IPS DF 4.7 (cell line): ENCODE measurements around the gene MYMX.

Experiments
- DNase-seq: peaks from one replicate; pipeline ENCODE4 v3.0.0-alpha.2; 2013; ENCODE audit warnings: low spot score; ENCODE audit errors: extremely low read depth

MYMX gene

DNA sequence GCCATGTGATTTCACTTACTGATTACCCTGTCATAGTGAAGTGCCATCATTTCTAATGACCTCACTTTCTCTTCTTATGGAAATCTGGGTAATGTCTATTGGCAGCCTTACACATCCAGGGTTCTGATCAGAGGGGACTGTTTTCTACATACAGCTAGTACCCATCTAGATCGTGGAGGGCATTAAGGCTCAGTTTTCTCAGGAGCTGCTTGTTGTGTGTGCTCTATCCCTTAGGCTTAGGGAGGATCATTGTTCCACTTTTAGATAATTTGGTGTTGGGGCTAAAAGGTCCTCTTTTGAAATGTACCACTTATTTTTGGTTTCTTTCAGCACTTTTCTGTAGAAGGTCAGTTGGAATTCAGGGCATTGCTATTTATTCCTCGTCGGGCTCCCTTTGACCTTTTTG, 34.0 kb downstream of the MYMX start:
- DNase-seq: no peak

DNA sequence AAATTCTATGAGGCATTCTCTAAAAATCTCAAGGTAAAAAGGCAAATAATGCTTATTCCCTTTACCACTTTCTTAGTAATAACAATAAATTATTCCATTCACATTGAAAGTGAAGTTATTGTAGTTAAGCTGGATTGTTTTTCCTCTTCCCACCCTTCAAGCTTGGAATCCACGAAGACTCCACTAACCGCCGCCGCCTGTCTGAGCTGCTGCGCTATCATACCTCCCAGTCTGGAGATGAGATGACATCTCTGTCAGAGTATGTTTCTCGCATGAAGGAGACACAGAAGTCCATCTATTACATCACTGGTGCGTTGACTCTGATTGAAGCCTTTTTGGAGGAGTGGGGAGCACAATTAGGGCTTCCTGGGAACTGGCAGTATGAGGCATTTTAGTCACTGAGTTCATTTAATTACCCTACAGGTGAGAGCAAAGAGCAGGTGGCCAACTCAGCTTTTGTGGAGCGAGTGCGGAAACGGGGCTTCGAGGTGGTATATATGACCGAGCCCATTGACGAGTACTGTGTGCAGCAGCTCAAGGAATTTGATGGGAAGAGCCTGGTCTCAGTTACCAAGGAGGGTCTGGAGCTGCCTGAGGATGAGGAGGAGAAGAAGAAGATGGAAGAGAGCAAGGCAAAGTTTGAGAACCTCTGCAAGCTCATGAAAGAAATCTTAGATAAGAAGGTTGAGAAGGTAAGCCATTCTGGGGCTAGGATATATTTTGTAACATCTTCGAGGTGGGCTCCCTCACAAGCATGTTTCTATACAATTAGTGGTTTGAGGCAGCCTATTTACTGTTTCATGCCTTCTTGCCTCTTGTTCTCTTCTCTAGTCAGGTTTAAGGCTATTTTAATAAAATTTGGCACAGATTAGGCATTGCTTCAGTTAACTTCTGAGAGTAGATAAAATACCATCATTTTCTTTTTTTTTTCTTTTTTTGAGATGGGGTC, 35.1 kb downstream of the MYMX start:
- DNase-seq: no peak

DNA sequence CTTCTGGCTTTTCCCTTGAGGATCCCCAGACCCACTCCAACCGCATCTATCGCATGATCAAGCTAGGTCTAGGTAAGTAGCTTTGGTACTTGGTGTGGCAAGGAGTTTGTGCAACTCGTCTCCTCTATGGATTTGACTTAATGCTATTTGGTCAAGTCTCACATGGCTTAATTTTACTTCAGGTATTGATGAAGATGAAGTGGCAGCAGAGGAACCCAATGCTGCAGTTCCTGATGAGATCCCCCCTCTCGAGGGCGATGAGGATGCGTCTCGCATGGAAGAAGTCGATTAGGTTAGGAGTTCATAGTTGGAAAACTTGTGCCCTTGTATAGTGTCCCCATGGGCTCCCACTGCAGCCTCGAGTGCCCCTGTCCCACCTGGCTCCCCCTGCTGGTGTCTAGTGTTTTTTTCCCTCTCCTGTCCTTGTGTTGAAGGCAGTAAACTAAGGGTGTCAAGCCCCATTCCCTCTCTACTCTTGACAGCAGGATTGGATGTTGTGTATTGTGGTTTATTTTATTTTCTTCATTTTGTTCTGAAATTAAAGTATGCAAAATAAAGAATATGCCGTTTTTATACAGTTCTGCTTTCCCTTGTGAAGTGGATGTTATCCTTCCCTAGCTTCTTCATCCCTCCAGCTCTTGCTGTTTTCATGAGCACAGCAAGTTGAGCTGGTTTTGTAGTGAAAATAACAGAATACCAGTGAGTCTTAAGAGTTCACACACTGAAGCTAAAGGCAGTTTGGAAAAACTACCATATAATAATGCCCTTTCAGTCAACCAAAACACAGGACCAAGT, 36.8 kb downstream of the MYMX start:
- DNase-seq: no peak

DNA sequence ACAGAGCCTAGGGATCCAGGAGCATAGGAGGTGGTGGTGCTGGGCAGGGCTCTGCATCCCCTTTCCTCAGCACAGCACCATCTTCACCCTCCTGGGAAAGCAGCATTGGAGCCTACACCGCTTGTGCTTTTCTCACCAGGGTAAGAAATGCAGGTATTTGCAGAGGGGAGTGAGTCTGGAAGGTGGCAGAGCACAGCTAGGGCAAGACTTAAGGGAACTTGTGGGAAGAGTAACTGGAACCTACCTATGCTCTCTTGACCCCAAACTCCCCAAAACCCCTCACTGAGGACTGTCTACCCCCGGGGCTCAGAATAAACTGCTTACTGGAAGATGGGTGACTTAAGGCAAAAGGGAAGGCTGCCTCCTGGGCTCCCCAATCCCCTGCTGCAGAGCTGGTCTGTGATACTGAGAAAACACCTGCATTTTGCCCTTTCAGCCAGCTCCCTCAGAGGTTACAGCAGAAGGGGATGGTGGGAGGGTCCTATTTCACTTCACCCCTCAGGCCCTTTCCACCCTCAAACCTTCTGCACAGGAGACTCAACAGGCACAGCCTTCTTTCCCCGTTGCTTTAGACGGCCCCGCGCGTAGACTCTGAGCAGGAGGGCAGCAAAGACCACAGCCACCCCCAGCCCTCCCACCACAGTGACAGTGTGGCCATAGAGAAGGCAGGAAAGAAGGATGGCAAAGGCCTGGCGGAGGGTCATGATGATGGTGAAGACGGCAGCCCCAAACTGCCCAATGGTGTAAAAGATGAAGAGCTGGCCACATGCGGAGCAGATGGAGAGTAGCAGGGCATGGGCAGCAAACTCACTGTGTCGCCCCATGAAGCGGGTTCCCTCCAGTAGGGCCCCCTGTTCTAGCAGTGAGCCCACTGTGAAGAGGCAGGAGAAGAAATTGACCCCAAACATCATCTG, 37.7 kb downstream of the MYMX start:
- DNase-seq: no peak

DNA sequence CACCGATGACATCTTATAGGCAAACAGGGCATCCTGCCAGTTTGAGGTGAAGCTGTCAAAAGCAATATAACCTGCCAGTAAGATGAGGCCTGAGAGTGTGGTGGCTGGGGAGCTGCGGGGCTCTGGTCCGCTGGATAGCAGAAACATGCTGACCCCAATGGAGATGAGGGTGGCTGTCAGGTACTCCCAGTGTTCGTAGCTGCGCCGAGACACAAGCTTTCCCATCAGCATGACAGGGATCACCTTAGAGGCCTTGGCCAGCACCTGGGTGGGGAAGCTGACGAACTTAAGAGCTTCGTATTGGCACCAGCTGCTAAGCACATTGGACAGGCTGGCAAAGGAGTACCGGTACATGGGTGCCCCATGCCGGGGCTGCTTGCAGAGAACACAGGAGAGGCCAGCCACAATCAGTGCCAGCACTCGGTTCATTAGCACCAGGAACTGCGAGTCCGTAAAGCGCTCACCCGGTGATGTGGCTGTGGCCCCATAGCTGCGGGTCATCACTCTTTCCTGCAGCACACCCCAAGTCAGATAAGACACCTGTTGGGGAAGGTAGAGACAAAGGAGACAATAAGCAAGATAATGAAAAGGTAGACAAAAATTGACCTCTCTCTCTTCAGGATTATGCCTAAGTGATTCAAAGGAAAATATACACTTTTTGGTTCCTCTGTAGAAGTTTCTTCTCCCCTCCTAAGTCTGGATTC, 38.5 kb downstream of the MYMX start:
- DNase-seq: no peak

DNA sequence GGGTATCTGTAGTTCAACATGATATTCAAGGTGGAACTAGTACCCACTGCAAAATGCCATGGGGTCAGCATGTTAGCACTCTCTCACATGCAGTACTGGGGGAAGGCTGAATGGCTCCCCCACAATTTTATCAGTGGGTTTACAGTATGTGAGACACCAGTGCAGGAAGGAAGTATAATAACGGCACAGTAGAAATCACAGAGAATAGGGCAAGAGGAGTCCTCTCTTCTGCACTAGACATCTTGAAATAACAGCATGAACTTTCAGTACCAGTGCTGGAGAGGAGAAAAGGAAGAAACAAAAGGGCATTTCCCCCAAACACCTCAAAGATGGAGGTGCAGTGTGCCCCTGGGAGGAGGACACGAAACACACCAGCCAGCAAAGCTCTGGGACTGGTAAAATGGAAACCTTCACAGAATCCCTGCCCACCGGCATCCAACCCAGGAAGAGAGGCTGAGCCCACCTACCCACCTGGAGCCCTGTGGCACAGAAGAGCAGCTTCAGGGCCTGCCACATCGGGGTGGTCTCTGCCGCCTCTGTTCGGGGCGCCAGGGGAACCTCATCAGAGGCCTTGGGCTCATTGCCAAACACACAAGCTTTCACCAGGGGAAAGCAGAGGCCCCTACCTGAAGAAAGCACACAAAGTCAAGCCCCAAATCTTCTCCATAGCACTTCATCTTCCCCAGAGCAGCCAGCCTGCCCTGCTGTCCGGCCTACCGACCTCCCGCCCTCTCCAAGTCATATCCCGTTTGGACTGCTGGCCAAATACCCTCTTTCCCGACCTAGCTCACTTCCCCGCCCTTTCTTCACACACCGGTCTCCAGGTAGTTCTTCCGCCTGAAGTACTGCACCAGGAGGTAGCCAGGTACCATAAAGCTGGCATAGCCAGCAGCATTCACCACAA, 39.4 kb downstream of the MYMX start:
- DNase-seq: no peak

DNA sequence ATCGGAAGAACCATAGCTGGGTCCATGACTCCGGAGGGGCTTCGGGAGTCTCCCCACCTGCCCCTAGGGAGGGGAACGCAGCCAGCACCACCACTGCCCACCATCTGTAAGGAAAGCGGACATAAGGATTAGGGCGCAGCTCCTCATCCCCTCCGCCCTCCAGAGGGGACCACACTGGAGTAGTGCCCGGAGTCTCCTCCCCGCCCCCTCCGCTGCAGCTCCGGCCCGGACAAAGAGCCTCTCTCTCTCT, 40.0 kb downstream of the MYMX start:
- DNase-seq: no peak

DNA sequence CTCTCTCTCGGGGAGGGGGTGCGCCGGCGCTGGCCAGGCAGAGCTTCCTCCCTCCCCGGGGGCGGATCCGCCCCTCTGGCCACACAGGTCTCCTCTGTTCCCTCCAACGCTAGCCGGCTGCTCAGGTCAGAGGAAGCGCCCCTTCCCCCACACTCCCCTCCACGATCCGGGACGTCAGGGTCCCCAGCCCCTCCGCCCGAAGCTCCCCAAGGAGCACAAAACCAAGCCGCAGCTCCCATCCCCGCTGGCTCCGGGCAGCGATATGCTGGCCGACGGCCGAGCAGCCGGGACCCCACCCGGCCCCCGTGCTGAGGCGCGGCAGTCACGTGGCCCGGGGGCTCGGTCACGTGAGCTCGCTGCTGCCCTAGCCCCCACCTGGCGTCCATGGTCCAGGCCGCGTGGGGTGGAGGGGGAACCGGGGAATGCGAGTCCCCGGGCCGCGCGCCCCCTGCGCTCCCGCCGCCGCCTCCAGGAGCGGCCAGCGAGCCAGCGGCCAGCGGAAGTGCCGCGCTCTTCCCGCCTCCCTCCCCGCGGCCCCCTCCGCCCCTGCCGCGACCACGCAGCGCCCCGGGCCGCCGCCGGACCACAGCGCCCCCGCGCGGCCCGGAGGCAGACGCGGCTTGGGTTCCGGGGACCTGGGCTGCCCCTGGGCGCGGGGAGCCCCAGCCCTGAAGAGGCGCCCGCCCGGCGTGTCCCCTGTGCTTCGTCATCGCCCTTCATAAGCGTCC, 40.5 kb downstream of the MYMX start, which contains the start of gene SLC35B2:
TSS of gene SLC35B2 (minus strand) at position 504 of the 728 bp plus-strand sequence. CDS start at position 386, 118 bp downstream.
- no peak for DNase-seq

DNA sequence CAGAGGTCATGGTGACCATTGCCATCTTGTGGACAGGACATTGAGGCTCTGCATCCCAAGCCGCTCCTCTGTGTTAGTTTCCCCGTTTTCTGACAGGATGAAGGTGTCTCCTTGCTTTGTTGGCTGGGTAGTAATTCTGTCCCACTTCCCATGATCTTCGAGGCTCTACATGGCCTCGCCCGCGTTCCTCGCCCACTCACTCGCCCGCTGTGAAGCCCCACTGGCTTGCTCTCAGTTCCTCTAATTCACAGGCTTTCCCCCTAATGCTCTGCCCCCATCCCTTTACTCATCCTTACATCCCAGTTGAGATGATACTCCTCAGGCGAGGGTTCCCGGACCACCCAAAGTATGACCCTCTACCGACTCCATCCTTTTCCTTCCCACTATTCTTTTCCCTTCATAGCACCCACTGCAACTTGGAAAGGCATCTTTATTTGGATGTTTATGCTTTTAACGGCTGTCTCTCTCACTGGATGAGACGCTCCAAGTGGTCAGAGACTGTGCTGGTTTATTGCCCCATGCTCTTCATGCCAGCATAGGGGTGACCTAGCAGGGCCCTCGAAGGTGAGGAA, 41.1 kb downstream of the MYMX start:
- DNase-seq: no peak

DNA sequence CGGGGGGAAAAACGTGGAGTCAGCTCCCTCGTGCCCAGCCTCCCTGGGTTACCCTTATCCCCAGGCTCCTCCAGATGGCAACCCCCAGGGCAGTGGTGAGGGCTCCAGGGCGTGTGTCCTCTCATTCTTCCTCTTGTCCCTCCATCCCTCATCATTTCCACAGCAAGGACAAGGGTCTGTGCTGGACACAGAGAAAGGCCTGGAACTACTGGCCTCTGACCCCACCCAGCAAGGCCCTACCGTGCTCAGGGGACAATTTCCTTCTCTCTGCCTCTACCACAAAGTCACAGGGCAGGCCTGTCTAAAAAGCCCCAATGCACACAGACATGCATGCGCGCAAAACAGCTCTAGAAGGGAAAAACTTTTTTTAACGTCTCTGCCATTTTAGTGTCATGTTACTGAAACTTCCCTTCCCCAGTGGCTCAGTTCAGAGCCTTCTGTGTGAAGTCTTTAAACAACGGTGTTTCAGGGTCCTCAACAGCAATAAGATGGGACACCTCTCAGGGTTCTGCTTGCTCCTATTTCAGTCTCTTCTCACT, 41.7 kb downstream of the MYMX start:
- no peak for DNase-seq

DNA sequence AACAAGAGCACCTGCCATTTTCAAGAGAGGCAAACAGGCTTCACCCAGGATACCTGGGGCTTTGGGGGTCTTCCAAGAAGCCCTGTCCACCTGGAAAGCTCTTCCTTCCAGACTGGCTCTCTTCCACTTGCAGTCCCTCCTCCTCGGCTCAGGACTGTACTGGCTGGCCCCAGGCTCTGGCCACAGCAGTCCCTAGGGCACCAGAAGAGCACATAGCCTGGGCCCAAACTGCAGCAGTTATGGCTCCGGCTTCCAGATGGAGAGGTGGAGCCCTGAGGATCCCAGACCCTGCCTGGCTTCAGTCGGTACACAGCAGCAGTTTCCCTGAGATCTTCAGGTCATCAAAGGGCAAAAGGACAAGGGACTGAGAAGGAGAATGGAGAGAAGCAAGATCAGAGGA, 42.2 kb downstream of the MYMX start:
- DNase-seq: no peak

DNA sequence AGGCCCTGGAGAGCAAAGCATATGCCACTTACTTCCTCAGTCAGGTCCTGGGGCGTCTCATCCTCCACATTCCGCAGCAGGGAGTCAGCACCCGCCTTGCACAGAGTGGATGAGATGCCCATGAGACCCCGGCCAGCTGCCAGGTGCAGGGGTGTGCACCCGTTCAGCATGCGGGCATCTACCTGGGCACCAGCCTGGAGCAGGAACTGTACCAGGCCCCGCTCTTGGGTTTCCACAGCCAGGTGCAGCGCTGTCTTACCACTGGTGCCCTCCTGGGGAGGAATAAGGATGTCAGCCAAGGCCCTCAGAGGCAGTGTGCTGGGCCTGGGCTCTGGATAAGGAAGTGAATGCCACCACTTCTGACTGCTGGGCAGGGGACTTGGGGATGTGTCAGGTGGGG, 43.3 kb downstream of the MYMX start:
- no peak for DNase-seq

DNA sequence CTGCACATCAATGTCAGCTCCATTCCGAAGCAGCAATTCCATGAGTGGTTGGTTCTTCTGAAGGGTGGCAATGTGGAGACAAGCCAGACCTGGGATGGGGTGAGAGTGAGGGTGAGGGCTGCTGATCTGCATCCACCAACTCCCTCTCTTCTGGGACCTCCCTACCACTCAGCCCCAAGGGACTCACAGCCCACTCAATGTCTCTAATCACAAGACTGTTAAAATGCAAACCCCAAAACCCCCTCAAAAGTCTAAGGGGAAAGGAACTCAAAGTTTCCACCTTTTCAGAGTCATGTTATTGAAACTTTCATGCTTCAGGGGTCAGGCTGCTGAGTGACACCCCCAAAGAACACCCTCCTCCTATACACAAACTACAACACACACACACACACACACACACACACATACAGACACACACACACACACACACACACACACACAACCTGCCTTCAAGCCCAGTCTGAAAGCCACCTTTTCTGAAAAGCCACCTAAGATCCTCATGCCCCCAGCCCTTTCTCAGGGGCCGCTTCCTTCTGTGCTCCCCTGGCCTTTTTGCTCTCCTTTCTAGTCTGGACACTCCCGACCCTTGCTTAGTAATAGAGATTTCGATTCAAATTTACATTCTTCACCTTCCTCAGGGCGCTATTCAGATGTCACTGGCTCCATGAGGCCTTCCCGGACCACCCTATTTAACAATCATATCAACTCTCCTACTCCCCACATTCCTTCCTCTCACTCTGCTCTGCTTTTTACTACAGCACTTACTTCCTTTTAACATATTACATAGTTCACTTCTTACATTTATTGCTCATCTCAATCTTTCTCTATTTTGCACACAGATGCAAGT, 43.9 kb downstream of the MYMX start:
- no peak for DNase-seq

DNA sequence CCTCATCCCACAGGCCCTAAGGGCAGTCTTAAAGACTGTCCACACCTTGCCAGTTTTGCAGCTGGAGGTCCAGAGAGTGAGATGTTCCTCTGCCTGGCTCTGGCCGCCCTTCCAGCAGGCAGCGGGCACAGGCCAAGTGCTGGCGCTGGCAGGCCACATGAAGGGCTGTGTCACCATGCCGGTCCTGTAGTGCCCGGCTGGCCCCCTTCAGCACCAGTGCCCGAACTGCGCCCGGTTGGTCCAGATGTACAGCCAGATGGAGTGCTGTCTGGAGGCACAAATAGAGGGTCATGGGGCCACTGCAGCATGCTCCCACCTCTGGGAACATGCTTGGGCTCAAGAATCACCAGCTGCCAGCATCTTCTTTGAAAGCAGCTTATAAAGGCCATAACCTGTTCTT, 44.9 kb downstream of the MYMX start:
- DNase-seq: no peak

DNA sequence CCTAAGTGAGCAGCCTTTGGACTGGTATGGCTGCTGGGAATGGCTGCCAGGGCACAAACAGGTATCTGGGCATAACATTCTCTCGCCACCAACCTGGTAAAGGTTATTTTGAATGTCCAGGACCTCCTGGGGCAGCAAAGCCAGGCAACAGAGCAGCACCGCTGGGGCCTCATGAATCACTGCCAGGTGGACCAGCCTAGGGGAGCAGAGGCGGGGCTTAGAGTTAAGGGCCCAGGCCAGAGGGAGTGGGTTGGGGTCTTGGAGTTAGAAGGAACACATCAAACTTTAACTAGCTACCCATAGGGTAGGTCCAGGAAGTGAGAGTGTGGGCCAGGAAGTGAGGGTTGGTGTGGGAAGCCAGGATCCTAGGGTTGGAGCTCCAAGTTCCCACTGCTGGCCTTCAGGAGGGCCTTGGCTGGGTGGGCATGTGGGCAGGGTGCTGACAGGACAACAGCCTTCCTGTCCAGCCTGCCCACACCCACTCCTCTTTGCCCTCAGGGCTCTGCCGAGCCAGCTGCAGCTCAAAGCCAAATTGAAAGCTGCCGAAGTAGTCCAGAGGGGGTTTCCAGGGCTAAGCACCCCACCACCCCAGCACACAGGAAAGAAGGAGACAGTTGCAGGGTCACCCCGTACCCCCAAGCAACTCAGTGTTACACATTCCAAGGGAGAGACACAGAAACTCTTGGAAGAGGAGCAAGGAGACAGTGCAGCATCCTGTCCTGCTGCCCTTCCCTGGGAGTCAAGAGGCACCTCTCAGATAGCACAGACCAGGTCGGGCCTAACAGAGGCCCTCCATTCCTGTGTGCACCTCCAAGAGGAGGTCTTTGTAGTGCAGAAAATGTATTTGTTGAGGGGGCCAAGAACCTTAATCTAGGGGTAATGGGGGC, 46.0 kb downstream of the MYMX start:
- DNase-seq: no peak

DNA sequence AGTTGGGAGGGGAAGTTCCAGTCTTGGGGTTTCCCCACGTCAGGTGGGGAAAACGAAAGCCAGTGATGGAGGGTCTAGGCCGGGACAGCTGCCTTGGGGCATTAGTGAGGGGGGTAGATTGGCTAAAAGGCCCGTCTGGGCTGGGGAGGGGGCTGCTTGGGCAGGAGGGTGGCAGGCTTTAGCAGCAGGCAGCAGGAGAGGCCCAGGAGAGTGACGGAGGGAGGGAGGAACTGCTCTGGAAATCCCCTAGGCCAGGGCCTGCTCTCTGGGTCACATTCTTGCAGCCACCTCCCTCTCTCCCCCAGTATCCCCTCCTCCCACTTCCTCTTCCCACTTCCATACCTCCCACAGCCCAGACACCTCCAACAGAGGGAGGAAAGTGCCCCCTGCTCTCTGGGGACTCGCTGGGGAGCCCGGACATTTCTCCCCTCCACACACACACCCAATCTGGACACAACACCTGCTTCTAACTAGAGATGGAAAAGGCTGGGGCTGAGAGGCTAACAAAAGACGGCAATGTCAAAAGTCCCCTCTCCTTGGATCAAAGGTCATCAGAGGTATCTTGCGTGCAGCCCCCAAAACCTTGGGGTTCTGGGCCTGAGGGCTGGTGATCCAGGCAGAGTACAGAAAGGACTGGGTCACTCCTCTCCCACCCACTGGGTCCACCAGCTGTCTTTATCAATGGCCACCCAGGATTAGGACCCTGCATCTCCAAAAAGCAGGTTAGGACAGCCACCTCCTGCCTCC, 46.8 kb downstream of the MYMX start:
- DNase-seq: no peak
